ENCODE measurements around the gene CEBPE.

CEBPE gene

GRCh38 chr14:23102801-23103200, 16.3 kb downstream of the CEBPE start:
- no peak for DNase-seq (ENCODE audit: low read depth in 2 of 2)

- DNase-seq (ENCODE audit: low read depth in 2 of 2) = no peak
Observed at GRCh38 chr14:23101986-23102625, 16.9 kb downstream of the CEBPE start.

- no peak for DNase-seq (ENCODE audit: low read depth in 2 of 2)
Observed at GRCh38 chr14:23101213-23101970, 17.7 kb downstream of the CEBPE start.

GRCh38 chr14:23099212-23099861, 19.7 kb downstream of the CEBPE start:
- DNase-seq (ENCODE audit: low read depth in 2 of 2) = no peak

- DNase-seq (ENCODE audit: low read depth in 2 of 2) = no peak
Observed at GRCh38 chr14:23097786-23098185, 21.3 kb downstream of the CEBPE start.

GRCh38 chr14:23095196-23096108, 23.6 kb downstream of the CEBPE start, which contains the start of gene C14orf119:
Gene C14orf119, plus strand, starts transcription at chr14:23095505. Its CDS starts 2,154 bp downstream, at chr14:23097659.
- DNase-seq (ENCODE audit: low read depth in 2 of 2) = peak; percentile 98 to 99

- DNase-seq (ENCODE audit: low read depth in 2 of 2) = no peak
Observed at GRCh38 chr14:23094666-23095195, 24.3 kb downstream of the CEBPE start, which contains the start of gene ACIN1. Gene ACIN1, minus strand, starts transcription at chr14:23095136. Its CDS starts 24 bp downstream, at chr14:23095112.

GRCh38 chr14:23093991-23094665, 24.9 kb downstream of the CEBPE start:
- peak; percentile 49 to 60 for DNase-seq (ENCODE audit: low read depth in 2 of 2)

- no peak for DNase-seq (ENCODE audit: low read depth in 2 of 2)
Observed at GRCh38 chr14:23093526-23093925, 25.5 kb downstream of the CEBPE start.

GRCh38 chr14:23093104-23093503, 26.0 kb downstream of the CEBPE start:
- DNase-seq (ENCODE audit: low read depth in 2 of 2) = no peak

- DNase-seq (ENCODE audit: low read depth in 2 of 2) = no peak
Observed at GRCh38 chr14:23091294-23092225, 27.5 kb downstream of the CEBPE start.

- DNase-seq (ENCODE audit: low read depth in 2 of 2) = no peak
Observed at GRCh38 chr14:23090254-23090636, 28.8 kb downstream of the CEBPE start.

GRCh38 chr14:23089498-23090253, 29.4 kb downstream of the CEBPE start:
- DNase-seq (ENCODE audit: low read depth in 2 of 2) = no peak

GRCh38 chr14:23086565-23086964, 32.5 kb downstream of the CEBPE start:
- DNase-seq (ENCODE audit: low read depth in 2 of 2) = no peak

GRCh38 chr14:23085458-23085857, 33.6 kb downstream of the CEBPE start:
- no peak for DNase-seq (ENCODE audit: low read depth in 2 of 2)

GRCh38 chr14:23080474-23080873, 38.6 kb downstream of the CEBPE start:
- DNase-seq (ENCODE audit: low read depth in 2 of 2) = no peak

GRCh38 chr14:23079716-23080115, 39.3 kb downstream of the CEBPE start:
- DNase-seq (ENCODE audit: low read depth in 2 of 2) = no peak

- no peak for DNase-seq (ENCODE audit: low read depth in 2 of 2)
Observed at GRCh38 chr14:23078692-23079116, 40.4 kb downstream of the CEBPE start.

- no peak for DNase-seq (ENCODE audit: low read depth in 2 of 2)
Observed at GRCh38 chr14:23077962-23078361, 41.1 kb downstream of the CEBPE start.

All from activated CD8-positive, alpha-beta memory T cell treated with anti-CD3 and anti-CD28 coated beads for 4 hours (primary cell).